ENCODE results near the gene RAD51B.

RAD51B gene

DNA sequence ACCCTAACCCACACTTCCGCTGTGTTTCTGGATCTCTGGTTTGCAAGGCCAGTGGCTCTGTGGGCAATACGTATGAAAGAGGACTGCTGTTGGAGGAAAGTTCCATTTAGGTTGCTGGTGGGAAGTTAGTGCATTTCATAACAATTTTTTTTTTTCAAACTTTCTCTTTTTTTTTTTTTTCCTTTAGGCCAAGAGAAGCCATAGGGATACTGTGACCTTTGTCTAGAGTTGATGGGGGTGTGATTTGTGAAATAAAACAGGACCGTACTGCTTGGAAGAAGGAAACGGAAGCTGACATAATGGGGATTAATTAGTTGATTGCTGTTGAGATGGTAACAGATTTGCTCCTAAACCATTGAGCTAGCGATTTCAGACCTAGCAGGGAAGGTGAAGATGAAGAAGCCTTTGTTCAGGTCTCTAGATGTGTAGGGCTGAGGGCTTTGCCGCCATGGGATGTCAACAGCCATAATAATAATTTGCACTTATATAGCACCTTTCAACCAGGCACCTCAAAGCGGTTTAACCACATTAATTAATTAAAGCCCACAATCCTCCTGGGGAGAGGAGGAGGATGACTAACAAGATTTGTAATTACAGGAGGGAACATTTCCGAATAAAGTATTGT is 658.0 kb downstream of the RAD51B start:
- no peak overlapping the region for H3K4me3 ChIP-seq (ENCODE audit: low read depth, low read length)
- DNase-seq (ENCODE audit: low read depth), result no peak
- no peak for TF ChIP-seq CTCF (IDR thresholded peaks at IDR 0.05; ENCODE audit: low read depth, low read length, missing control alignments)

- no peak for DNase-seq (ENCODE audit: low read depth)
- no peak for TF ChIP-seq CTCF (IDR thresholded peaks at IDR 0.05; ENCODE audit: low read depth, low read length, missing control alignments)
- no peak overlapping the region for H3K4me3 ChIP-seq (ENCODE audit: low read depth, low read length)
Measured at GRCh38 chr14:68479247-68479646, 659.7 kb downstream of the RAD51B start.

DNA sequence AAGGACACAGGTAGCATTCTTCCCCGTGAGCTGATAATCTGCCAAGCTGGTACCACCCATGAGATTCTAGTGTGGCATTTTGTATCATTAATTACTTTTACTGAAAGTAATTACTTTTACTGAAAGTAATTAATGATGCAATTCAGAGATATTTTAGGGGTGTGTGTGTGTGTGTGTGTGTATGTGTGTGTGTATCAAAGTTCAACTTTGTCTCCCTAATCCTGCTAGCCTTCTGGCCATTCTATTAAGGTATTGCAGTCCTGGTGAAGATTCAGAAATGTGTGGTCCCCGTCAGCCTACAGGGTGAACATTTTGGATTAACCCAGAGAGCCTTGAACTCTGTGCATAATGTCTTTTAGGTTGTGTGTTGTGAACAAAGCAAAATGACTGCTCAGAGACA is 662.4 kb downstream of the RAD51B start:
- no peak overlapping the region for H3K4me3 ChIP-seq (ENCODE audit: low read depth, low read length)
- no peak for TF ChIP-seq CTCF (IDR thresholded peaks at IDR 0.05; ENCODE audit: low read depth, low read length, missing control alignments)
- no peak for DNase-seq (ENCODE audit: low read depth)

DNA sequence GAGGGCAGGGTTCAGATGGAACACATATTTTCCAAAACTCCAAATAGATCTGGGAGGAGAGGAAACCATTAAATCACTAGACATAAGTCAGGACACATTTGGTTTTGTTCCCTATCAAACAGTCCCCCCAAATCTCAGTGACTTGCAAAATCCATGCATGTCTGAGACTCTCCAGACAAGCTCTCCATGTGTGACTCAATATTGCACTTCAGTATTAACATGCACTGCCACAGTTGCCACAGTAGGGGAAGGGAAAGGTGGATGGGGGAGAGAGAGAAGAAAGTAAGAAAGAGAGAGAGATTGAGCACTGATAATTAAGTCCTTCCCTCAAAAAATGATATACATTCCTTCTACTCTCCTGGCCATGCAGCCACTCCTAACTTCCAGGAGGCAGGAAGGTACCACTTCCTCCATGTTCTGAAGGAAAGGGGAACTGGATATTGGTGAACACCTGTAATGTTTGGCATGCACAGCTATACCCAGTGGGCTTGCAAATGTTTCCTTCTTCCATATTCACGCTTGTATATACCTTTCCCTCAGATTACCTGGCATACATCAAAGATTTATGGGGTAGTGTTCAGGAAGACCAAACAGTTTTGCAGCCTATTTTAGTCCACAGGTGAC is 663.3 kb downstream of the RAD51B start:
- DNase-seq (ENCODE audit: low read depth), result no peak
- H3K4me3 ChIP-seq (ENCODE audit: low read depth, low read length), result no peak overlapping the region
- no peak for TF ChIP-seq CTCF (IDR thresholded peaks at IDR 0.05; ENCODE audit: low read depth, low read length, missing control alignments)

- TF ChIP-seq CTCF (IDR thresholded peaks at IDR 0.05; ENCODE audit: low read depth, low read length, missing control alignments), result no peak
- no peak overlapping the region for H3K4me3 ChIP-seq (ENCODE audit: low read depth, low read length)
- no peak for DNase-seq (ENCODE audit: low read depth)
Measured at GRCh38 chr14:68486033-68486732, 666.6 kb downstream of the RAD51B start.

GRCh38 chr14:68486809-68487208 is 667.2 kb downstream of the RAD51B start:
- no peak for TF ChIP-seq CTCF (IDR thresholded peaks at IDR 0.05; ENCODE audit: low read depth, low read length, missing control alignments)
- H3K4me3 ChIP-seq (ENCODE audit: low read depth, low read length), result no peak overlapping the region
- no peak for DNase-seq (ENCODE audit: low read depth)
